Measurements from ENCODE around the gene SGPP2.

The SGPP2 gene

DNA sequence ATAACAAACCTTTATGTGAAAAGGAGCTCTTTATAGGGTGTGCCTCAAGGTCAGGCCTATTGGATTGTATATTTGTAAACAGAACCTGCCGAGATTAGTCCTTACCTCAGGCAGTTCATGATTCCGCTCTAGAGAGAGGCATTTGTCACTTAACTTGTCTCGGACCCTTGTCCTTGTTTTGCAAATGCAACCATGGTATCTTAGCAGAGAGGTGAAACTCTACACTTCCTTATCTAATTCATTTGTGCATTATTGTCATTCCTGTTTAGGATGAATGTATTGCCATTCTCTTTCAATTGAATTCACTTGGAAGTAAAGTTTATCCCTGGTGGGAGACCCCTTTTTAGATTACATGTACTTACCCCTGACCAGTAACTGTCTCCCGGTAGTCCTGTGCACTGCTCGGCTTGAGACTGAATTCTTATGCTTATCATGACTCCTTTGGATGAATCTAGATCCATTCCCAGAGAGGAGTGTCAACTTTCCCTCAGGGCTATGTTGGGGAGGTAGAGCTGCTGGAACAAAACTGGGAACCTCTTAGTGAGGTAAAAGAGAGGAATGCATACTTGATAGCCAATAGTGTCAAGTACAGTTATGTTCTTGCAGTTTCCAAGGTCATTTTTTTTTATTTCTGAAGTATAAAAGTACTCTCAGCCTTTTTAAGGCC is 46.6 kb downstream of the SGPP2 start:
- no peak for DNase-seq (ENCODE audit: low read depth)

DNA sequence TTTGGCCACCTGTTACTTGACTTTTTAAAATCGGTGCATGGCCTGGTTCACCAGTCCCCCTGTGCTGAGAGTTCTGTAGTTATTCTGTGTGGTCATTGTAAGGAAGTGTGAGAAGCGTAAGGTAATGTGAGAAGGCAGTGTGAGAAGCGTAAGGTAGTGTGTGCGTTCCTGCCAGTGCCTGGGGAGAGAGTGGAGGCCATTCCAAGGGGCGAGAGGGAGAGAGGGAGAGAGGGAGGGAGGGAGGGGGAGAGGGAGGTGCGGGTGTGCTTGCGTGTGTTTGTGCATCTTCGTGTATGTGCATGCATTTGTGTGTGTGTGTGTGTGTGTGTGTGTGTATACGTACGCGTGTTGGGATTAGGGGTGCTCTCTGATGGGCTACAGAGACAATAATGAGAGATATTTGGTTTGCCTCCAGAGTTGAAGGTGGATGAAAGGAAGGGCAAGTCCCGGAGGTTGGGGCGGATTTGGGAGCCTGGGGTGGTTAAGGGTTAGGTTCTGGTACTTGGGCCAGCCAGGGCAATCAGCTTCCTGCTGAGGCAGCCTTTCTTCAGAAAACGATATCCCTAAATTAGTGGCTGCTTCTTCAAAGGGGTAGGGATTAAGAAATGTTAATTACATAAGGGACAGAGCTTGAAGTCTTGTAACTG is 53.7 kb downstream of the SGPP2 start:
- DNase-seq (ENCODE audit: low read depth) = no peak

DNA sequence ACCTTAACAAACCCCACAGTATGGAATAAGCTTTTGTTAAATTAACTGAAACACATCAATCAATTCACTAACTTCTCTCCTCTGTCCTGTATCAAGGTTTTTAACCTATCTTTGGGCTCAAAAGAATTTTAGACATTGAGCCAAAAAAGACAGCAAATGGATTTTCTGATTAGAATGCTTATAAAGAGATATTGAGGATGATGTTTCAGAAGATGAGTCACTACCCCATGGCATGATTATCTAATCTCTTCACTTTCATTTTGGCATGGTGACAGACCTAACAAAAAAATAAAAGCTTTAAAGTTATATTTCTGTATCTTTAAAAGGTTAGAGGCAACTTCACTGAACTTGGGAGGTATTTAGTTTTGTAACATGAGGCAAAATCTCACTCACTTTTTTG is 55.5 kb downstream of the SGPP2 start:
- DNase-seq (ENCODE audit: low read depth) = no peak

DNA sequence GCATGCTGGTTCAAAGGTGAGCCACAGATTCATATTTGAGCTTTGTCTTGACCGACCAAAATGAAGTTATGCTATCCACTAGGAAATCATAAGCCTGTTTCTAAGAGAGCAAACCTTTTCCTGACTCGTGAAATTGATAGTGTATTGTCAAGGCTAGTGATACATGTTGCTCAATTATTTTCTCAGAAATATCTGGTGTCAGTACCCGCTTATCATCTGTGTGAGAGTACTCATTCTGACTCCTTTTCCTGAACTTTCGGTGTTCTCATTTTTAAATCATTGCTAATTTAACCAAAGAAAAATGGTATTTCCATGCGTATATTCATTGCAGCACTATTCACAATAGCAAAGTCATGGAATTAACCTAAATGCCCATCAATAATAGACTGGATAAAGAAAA is 56.2 kb downstream of the SGPP2 start:
- no peak for DNase-seq (ENCODE audit: low read depth)

DNA sequence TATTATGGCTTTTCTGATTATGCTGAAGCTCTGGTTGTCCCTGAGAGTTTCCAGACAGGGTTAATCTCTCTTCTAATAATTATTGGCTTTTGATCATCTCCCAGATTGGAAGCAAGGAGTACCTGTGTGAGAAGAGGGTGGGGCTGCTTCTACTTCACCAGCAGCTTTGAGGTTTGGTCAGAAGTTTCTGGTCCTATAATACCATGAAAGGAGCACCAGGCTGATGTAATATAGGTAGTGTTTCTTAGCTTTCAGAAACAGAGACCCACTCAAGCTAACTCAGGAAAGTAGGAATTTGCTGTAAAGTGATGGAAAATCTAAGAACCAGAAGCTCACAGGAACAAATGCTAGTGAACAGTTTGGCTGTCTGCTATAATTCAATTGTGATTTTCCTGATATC is 57.6 kb downstream of the SGPP2 start:
- DNase-seq (ENCODE audit: low read depth) = no peak

DNA sequence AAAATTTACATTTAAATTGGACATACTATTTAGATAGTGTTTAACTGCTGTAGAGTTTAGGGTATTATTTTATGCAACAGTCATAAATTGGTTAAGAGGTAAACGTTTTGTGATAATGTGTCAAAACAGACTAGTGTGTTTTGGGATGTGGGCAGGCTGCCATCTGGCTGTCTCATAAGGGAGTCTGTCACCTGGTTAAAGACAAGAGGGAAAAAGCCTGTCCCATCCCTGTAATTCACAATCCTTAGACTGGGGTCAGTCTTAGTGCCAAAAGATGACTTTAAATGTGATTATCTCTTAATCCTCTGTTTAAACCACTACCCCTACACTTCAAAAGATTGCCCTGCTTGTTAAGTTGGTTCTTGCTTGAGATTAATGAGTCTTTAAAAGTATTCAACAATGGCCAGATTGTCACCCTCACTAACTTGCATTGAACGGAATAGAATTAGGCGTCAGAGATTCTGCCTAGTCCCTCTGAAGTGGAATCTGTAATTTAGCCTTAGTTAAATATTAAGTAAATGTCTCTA is 59.2 kb downstream of the SGPP2 start:
- no peak for DNase-seq (ENCODE audit: low read depth)

DNA sequence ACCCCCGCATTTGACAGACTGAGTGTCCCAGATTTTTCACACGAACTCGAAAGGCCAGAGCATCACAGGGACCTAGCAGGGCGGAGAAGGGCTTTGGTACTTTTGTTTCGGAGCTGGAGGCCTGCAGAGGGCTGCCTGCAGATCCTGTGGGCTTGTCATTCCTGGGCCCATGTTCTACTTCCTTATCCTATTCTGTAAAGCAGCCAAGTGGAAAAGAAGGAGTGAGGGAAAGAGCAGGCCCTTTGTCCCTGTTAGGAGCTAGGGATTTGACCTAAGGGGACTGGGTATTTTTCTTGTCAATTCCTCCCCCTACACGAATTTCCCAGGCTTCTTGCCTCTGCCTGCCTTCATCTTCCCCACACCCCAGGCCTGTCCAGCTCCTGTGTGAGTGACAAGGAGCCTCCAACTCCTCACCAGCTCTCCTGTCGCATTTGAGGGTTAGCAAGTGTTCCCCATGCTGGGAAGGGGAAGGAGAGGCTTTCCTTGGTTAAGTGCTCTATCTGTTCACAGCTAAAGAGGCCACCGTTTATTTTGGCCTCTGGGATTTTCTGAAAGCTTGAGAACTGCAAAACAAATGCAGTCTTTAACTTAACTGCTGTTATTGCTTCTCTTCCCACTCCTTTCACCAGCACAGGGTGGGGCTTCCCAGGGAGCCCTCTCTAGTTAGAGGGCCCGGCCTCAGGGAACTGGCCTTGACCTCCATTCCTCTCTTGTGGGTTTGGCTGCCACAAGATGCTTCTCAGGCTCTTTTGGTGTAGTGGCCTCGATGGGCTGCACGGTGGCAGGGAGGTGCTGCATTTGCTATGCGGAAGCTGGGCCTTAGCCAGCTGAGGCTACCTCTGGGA is 61.2 kb downstream of the SGPP2 start:
- DNase-seq (ENCODE audit: low read depth) = no peak

DNA sequence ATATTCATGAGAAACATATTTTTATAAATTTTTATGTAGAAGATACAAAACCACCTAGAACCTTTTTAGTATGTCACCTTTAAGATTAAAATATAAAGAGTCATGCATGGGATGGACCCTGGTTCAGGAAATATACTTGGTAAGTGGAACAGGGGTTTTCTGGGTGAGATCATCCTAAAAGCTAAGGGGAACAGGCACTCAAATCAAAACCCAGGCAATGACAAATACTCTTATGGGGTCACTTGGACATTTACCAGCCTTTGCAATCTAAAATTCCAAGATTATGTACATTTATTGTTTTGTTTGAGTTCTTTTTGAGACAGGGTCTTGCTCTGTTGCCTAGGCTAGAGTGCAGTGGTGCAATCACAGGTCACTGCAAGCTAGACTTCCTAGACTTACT is 65.8 kb downstream of the SGPP2 start:
- DNase-seq (ENCODE audit: low read depth) = no peak

DNA sequence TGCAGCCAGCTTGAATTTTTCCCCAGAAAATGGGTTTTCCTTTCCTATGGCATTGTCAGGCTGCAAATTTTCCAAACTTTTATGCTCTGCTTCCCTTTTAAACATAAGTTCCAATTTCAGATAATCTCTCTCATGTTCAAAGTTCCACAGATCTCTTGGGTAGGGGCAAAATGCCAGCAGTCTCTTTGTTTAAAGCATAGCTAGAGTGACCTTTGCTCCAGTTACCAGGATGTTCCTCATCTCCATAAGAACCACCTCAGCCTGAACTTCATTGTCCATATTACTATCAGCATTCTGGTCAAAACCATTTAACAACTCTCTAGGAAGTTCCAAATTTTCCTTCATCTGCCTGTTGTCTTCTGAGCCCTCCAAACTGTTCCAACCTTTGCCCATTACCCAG is 68.3 kb downstream of the SGPP2 start:
- DNase-seq (ENCODE audit: low read depth) = no peak

DNA sequence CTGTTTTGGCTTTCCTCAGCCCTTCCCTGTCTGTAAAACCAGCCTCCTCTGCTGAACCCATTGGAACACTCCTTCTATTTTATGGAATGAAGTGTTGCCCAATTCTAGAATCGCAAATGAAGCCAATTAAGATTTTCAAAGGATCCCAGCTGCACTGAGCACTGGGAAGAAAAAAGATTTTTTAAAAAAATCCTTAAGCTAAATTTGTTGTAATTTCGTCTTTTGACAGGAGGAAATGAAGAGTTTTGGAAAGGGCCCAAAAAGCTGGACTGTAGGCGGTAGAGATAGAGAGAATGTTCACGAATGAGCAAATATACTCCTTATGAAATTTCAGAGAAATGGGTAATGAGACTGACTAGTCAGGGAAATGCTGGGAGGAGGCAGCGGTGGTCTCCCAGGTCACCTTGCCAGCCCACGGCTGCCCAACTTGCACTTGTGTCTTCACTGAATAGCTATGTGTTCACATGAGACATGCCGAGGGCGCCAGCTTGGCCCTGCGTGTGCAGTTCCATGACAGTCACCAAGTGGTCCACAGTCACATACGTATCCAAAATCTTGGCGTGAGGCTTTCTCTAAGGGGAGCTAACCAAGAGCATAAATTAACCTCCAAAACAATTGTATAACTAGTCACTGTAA is 69.9 kb downstream of the SGPP2 start:
- no peak for DNase-seq (ENCODE audit: low read depth)

DNA sequence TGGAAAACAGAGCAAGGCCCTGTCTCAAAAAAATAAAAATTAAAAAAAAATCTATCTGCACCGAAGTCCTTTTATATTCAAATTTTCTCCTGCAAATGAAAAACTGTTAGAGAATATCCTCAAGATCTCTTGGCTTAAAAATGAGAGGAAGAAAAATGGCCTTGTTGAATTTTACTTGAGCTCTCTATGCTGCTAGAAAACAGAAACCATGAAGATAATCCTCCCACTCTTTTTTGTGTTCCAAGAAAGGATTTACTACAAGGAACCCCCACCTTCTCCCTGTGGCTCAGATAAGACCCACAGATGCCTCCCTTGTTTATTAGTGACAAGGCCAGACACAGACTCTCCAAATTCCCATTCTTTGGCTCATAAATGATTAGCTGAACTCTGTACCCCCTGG is 71.0 kb downstream of the SGPP2 start:
- no peak for DNase-seq (ENCODE audit: low read depth)

DNA sequence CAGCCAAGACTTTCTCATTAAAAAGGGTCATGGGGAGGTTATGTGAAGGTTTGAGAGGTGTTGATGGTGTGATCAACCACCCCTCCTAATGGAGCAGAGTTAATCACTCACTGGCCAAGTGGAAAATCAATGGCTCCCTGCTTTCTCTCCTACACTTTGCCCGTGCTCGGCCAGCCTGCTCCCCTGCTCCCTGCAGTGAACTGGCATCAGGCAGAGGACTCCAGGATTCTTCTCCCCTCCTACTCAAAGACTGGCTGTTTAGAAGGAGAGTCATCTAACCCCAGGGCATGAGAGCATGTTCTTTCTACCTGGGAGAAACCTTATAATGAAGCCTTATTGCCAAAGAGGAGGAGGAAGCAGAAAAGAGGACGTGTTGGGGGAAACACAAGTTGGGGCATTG is 74.9 kb downstream of the SGPP2 start:
- DNase-seq (ENCODE audit: low read depth) = no peak

DNA sequence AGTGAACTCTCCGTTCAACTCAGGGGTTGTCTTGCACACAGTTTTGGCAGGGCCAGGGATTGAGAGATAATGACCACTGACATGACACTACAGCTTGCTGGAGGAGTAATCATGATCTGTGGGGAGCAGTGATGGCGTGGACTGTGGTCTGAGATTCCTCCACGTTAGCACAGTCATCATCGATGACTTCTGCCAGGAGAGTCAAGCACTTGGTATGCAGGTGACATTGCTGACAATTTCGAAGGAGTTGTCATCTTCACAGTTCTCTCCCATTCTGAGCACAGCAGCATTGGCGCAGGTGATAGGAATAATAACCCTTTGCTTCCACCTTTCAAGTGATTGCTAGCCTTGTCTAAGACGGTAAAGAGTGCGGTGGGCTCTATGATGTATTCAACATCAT is 79.8 kb downstream of the SGPP2 start:
- DNase-seq (ENCODE audit: low read depth) = no peak

DNA sequence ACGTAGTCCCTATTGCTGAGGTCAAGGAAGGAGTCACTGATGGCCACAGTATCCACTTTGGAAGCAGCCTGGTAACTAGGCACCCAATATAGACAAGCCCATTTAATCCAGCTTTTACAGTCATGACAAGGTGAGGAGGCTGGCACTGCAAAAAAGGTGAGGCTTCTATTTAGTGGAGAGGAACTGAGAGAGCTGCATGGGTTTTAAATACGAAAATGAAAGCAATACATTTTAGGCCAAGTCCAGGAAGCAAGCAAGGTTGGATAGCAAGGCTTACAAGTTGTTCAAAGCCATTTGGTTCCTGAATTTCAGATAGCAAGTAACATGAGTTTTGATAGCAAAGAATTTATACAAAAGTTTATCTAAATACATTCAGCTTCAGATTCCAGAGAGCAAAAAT is 80.4 kb downstream of the SGPP2 start:
- no peak for DNase-seq (ENCODE audit: low read depth)

DNA sequence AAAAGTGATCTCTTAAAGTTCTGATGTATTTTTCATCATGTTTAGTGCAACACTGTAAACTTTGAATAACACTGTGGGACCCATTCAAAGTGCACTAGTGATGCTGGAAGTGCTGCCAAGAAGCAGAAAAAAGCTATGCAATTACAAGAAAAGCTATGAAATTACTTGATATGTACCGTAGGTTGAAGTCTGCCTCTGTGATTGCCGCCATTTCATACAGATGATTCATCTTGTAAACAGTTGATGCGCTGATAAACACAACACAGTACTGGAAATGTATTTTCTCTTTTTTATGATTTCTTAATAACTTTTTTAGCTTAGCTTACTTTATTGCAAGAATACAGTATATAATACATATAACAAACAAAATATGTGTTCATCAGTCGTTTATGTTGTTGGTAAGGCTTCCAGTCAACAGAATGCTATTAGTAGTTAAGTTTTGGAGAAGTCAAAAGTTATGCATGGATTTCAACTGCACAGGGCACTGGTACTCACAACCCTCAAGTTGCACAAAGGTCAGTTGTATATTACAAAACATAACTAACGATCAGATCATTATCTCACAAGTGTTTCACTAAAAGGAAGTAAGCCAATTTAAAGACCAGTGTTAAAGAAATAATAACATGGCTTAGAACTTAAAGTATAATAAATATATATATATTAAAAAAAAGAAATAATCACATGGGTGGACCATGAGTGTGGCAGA is 82.0 kb downstream of the SGPP2 start:
- no peak for DNase-seq (ENCODE audit: low read depth)

DNA sequence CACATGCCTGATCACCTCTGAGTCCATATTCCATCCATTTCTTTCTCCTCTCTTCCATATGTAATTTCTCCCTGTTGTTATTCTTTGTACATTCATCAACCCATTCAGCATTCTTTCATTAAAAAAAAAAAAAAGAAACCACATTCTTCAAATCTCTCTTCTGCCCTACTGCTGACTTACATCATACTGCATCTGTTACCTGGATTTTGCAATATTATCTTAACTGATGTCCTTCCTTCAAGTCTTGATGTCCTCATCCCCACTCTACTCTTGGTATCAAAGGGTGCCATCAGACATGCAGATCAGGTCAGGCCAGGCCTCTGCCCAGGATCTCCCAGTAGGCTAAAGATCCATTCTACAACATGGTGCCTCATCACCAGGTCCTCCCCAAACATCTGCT is 90.6 kb downstream of the SGPP2 start:
- no peak for DNase-seq (ENCODE audit: low read depth)

DNA sequence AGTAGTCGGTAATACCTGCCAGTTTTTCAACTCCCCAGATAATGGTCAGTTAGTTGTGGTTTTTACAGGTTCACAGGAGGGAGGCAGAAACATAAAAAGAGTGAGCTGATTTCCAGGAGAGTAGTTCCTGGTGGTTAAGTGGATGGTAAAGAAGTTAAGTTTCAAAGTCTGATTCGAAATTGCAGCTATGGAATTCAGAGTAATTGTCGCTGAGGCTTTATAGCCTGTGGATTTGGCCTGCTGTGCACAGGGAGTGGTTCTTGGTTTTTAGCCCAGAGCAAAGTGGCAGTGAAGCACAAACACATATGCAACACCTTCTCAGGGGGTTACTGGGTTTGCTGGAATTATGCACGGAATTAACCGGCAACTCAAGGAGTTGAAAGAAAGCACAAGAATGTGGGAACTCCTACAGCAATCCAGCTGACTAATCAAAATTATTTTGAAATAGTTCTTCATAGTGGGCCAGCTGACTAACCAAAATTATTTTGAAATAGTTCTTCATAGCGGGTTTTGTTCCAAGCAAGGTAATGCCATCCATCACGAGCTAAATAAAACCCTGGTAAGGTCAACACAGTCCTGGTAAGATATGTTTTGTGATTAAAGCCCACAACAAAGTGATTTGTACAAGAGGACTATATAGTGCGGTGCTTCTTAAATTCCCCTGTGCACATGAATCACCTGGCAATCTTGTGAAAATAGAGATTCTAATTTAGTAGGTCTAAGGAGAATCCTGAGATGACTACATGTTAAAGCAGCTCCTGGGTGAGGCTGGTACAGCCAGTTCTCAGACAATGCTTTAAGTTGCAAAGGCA is 94.4 kb downstream of the SGPP2 start:
- DNase-seq (ENCODE audit: low read depth) = no peak

DNA sequence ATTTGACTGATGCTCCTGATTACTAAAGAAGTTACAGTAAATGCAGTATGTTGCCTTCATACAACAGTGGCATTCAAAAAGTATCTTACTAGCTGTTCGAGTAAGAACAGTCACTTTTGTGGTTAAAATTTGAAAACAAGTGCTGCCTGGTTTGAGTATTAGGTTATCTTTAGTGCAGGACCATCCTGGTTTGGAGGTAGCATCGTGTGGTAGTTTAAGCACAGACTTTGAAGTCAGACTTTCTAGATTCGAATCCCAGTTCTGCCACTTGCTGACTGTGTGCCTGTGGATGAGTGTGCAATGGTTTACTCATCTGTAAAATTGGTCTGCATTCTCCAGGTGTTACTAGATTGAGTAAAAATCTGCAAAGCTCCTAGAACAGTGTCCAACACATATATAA is 96.8 kb downstream of the SGPP2 start:
- DNase-seq (ENCODE audit: low read depth) = no peak

DNA sequence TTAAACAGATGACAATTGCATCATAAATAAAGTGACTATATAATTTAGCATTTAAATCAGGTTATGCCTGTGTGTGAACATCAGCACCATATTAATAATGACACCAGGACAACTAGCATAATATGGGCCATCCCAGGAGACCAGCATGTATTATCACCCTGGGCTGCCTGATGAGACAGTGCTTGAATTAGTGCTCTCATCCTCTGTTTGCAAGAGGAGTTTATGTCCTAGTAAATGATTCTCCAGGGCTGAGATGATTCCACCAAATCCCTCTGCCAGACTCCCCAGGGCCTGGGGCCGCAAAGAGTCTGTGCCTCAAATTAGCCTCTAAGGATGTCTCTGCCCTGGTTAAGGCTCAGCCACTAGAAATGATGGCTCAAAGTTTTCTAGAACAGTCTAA is 97.7 kb downstream of the SGPP2 start:
- DNase-seq (ENCODE audit: low read depth) = no peak

DNA sequence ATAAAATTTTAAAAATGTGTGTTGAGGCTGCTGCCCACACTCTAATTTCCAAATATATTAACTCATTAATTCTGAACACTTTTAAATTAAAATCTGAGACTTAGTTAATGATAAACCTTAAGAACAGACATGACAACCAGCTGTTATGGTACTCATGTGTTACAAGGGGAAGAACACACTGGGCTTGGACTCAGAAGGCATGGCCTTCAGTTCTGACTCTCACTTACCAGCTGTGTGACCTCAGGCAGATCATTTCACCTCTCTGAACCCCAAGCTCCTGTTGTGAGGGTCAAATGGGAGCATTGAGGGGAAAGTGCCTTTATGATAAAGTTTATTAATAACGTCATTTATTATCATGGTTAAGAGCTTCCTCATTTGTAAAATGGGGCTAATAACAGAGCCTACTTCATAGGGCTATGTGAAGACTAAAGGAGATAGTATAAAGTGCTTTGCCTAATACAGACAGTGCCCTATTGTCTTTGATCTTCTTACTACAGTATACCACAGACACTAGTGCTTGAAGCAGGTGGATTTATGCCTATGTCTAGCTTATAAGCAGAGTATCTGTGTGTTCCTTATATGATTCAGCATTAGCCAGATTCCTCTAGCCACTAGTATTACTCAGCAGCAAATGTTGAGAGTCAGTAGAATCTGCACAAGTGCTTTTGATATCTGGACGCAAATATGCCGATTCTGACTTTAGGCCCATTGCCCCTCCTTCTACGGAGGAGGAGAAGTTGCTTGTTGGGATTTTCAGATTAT is 99.6 kb downstream of the SGPP2 start:
- DNase-seq (ENCODE audit: low read depth) = no peak

Measured in stimulated activated CD8-positive, alpha-beta memory T cell treated with anti-CD3 and anti-CD28 coated beads, Interleukin-12 subunit alpha, Interleukin-12 subunit beta, amount 100 ng/mL, for 1 hour (primary cell).